HepG2 (cell line): ENCODE data around the gene IL15RA. TPM values are rescaled to one million over a fixed set of nuclear protein-coding genes. Genes with fewer than 3 reads are reported as not detected.
A peak's percentile ranks its signal among the peaks of the same experiment; 100 is the strongest.

Experiments used
- SRF ChIP-seq: IDR thresholded peaks from 2 replicates; pipeline ENCODE4 v1.6.1; 2011; ENCODE audit warnings: mild to moderate bottlenecking, low read depth, low read length, moderate library complexity
- YY1 ChIP-seq: IDR thresholded peaks from 2 replicates; pipeline ENCODE4 v1.6.1; 2011; ENCODE audit warnings: low read length, low read depth, moderate library complexity, mild to moderate bottlenecking; ENCODE audit not compliant: insufficient read depth, insufficient replicate concordance
- ZNF318 ChIP-seq: sonication (generic); formaldehyde crosslinking; IDR thresholded peaks from 2 replicates; pipeline ENCODE4 v1.4.0; 2020; ENCODE audit warnings: mild to moderate bottlenecking, missing genetic modification reagents
- ZNF687 ChIP-seq: sonication (generic); formaldehyde crosslinking; IDR thresholded peaks from 2 replicates; pipeline ENCODE4 v1.5.1; 2020; ENCODE audit warnings: mild to moderate bottlenecking, missing genetic modification reagents, moderate library complexity
- polyA plus RNA-seq, 8 experiments: library from polyadenylated mRNA; depleted of rRNA in 3 of 8; stranded (reverse) in 7 of 8; unstranded in 1 of 8; fragments of >200 nt; fragmentation: Illumina TruSeq in 4 of 8; extraction: Trizol in 4 of 8; gene quantifications; 2 replicates each; pipeline versions ENCODE4 v1.2.1 to v1.2.3, GENCODE V29; 2011 to 2016; ENCODE audit warnings: low read depth in 4 of 8, missing spikeins in 1 of 8, mixed read lengths in 1 of 8; ENCODE audit not compliant: insufficient read depth in 1 of 8
- total RNA-seq, 5 experiments: library from RNA; depleted of rRNA; stranded (reverse); fragments of >200 nt; fragmentation: Illumina TruSeq; extraction: Trizol; gene quantifications; 2 replicates each; pipeline ENCODE4 v1.2.3, GENCODE V29; 2016; ENCODE audit warnings: low read depth in 1 of 5
- TF ChIP-seq, protein P1 (sequence below): IDR thresholded peaks from 2 replicates; pipeline ENCODE4 v1.6.1; 2016
- TF ChIP-seq, protein P2 (sequence below): IDR thresholded peaks from 2 replicates; pipeline ENCODE4 v1.6.1; 2018; ENCODE audit warnings: missing genetic modification reagents
- TF ChIP-seq, protein P3 (sequence below): sonication (generic); formaldehyde crosslinking; IDR thresholded peaks from 2 replicates; pipeline ENCODE4 v1.4.0; 2020; ENCODE audit warnings: missing genetic modification reagents, borderline replicate concordance

Gene IL15RA
- total and polyA plus RNA-seq, 2 of the 13 experiments (the other 11 are each of a cell fraction or from before 2014, with no cell fraction given): 0.53 to 0.77 TPM

DNA sequence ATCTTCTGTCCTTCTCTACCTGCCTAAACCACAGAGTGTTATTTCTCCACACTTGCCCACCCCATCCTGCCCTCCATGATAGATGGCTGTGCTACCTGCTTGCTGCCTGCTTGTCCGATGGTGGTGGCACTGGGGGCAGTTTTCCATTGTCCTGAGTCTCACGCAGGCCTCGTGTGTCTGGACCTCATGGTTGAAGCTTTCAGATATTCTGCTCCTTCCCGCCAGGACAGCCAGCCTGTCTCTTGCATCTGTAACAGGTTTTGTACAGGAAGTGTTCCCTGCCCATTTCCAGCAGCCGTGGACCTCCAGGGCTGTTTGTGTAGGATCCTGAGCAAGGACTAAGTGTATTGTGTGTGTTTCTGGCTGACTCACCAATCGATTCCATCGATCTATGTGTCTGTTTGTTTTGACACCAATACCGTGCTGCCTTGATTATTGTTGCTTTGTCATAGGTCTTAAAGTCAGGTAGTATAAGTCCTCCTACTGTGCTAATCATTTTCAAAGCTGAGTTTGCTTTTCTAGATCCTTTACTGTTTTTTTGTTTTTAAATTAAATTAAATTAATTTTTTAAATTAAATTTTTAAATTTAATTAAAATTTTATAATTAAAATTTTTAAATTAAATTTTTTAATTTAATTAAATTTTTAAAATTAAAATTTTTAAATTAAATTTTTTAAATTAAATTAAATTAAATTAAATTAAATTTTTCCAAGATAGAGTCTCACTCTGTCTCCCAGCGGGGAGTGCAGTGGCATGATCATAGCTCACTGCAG lies 8.5 kb downstream of the IL15RA start (continued):
- TF ChIP-seq, protein P1, sequence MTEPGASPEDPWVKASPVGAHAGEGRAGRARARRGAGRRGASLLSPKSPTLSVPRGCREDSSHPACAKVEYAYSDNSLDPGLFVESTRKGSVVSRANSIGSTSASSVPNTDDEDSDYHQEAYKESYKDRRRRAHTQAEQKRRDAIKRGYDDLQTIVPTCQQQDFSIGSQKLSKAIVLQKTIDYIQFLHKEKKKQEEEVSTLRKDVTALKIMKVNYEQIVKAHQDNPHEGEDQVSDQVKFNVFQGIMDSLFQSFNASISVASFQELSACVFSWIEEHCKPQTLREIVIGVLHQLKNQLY (CRISPR knock-in tag): peak; percentile 90
- no peak for TF ChIP-seq ZNF318 (CRISPR knock-in tag)
- no peak for TF ChIP-seq SRF
- peak; percentile 82 for TF ChIP-seq ZNF687 (CRISPR knock-in tag)
- peak; percentile 14 for TF ChIP-seq YY1
- TF ChIP-seq, protein P2, sequence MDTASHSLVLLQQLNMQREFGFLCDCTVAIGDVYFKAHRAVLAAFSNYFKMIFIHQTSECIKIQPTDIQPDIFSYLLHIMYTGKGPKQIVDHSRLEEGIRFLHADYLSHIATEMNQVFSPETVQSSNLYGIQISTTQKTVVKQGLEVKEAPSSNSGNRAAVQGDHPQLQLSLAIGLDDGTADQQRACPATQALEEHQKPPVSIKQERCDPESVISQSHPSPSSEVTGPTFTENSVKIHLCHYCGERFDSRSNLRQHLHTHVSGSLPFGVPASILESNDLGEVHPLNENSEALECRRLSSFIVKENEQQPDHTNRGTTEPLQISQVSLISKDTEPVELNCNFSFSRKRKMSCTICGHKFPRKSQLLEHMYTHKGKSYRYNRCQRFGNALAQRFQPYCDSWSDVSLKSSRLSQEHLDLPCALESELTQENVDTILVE: peak; percentile 67; the same call in 1 of the 2 replicates
- TF ChIP-seq, protein P3, sequence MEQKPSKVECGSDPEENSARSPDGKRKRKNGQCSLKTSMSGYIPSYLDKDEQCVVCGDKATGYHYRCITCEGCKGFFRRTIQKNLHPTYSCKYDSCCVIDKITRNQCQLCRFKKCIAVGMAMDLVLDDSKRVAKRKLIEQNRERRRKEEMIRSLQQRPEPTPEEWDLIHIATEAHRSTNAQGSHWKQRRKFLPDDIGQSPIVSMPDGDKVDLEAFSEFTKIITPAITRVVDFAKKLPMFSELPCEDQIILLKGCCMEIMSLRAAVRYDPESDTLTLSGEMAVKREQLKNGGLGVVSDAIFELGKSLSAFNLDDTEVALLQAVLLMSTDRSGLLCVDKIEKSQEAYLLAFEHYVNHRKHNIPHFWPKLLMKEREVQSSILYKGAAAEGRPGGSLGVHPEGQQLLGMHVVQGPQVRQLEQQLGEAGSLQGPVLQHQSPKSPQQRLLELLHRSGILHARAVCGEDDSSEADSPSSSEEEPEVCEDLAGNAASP (CRISPR knock-in tag): 0 out of 2 replicates have a peak, but pooled peaks have one; percentile 55
